IMR-90 (cell line): ENCODE measurements around the gene PRAC2. TPM values are rescaled to one million over a fixed set of nuclear protein-coding genes. Genes with fewer than 3 reads are reported as not detected.

Experiments
- ATAC-seq: fragments of 200-7000 bp; cut with Tn5 transposase; 2 replicates; pipeline ENCODE4 v1.9.1; 2020; ENCODE audit warnings: low read depth, mild to moderate bottlenecking, moderate library complexity
- BruUV-seq: library from RNA; stranded (reverse); fragments of 400-500 nt; replicated peaks from 2 replicates; lab custom pipeline; 2021; lab: Mats Ljungman, UMichigan
- CTCF ChIA-PET: fragments of 300-600 bp; formaldehyde crosslinking; extraction: SDS; loops from one replicate; lab custom pipeline; 2021; ENCODE audit warnings: antibody characterized with exemption; lab: Yijun Ruan, JAX
- POLR2A ChIA-PET: fragments of 300-600 bp; sonication (Branson Sonifier 250); formaldehyde crosslinking; loops from one replicate; lab custom pipeline; 2022; ENCODE audit warnings: antibody characterized with exemption; ENCODE audit not compliant: unreplicated experiment; lab: Charles Lee
- DNase-seq: peaks from one replicate; pipeline ENCODE4 v3.0.0; 2013
- H2AFZ ChIP-seq: replicated peaks from 2 replicates; pipeline ENCODE3; 2013; ENCODE audit warnings: low read length, mild to moderate bottlenecking; ENCODE audit not compliant: poor library complexity
- H2AK5ac ChIP-seq: 2 replicates; pipeline ENCODE4 v1.6.1; 2013; ENCODE audit warnings: low read depth, low read length, inconsistent platforms
- H2AK9ac ChIP-seq: replicated peaks from 2 replicates; pipeline ENCODE3; 2013; ENCODE audit warnings: mild to moderate bottlenecking, low read depth, low read length, moderate library complexity; ENCODE audit not compliant: poor library complexity
- H2BK120ac ChIP-seq: 2 replicates; pipeline ENCODE4 v1.6.1; 2013; ENCODE audit warnings: low read depth, low read length, inconsistent platforms
- H2BK15ac ChIP-seq: 3 replicates; pipeline ENCODE4 v1.6.1; 2013; ENCODE audit warnings: low read depth, low read length, inconsistent platforms
- H2BK20ac ChIP-seq: 2 replicates; pipeline ENCODE4 v1.6.1; 2013; ENCODE audit warnings: low read depth, mild to moderate bottlenecking, inconsistent platforms, low read length, moderate library complexity
- H2BK5ac ChIP-seq: 2 replicates; pipeline ENCODE4 v1.6.1; 2013; ENCODE audit warnings: mild to moderate bottlenecking, low read depth, low read length, inconsistent platforms; ENCODE audit not compliant: poor library complexity, severe bottlenecking
- H3K14ac ChIP-seq: replicated peaks from 2 replicates; pipeline ENCODE4 v1.6.1; 2013; ENCODE audit warnings: low read depth, low read length, inconsistent platforms
- H3K18ac ChIP-seq: 2 replicates; pipeline ENCODE4 v1.6.1; 2013; ENCODE audit warnings: low read depth, low read length, control low read depth
- H3K23ac ChIP-seq: 2 replicates; pipeline ENCODE4 v1.6.1; 2013; ENCODE audit warnings: low read depth, low read length, inconsistent platforms
- H3K27ac ChIP-seq: 2 replicates; pipeline ENCODE4 v1.5.1; 2013; ENCODE audit warnings: mild to moderate bottlenecking, control low read depth, low read length; ENCODE audit not compliant: insufficient read depth
- H3K27me3 ChIP-seq: 2 replicates; pipeline ENCODE4 v1.6.1; 2013; ENCODE audit warnings: low read length; ENCODE audit not compliant: control insufficient read depth, insufficient read depth
- H3K36me3 ChIP-seq: 2 replicates; pipeline ENCODE4 v1.6.1; 2013; ENCODE audit warnings: low read length, mixed read lengths; ENCODE audit not compliant: control insufficient read depth, insufficient read depth
- H3K4ac ChIP-seq: 2 replicates; pipeline ENCODE4 v1.6.1; 2013; ENCODE audit warnings: low read depth, low read length, inconsistent platforms
- H3K4me1 ChIP-seq: 2 replicates; pipeline ENCODE4 v1.6.1; 2013; ENCODE audit warnings: low read length, mixed read lengths; ENCODE audit not compliant: control insufficient read depth, insufficient read depth
- H3K4me2 ChIP-seq: 2 replicates; pipeline ENCODE4 v1.6.1; 2013; ENCODE audit warnings: low read depth, mild to moderate bottlenecking, control low read depth, low read length, moderate library complexity
- H3K4me3 ChIP-seq: 2 replicates; pipeline ENCODE4 v1.5.1; 2013; ENCODE audit warnings: low read depth, mild to moderate bottlenecking, control low read depth, low read length, moderate library complexity; ENCODE audit not compliant: insufficient read depth
- H3K56ac ChIP-seq: 2 replicates; pipeline ENCODE4 v1.6.1; 2013; ENCODE audit warnings: low read length, inconsistent platforms; ENCODE audit not compliant: insufficient read depth; ENCODE audit errors: extremely low read depth
- H3K79me1 ChIP-seq, 2 experiments: 2 replicates each; pipeline ENCODE4 v1.6.1; 2013; ENCODE audit warnings: low read length in 2 of 2, inconsistent platforms in 1 of 2, low read depth in 1 of 2
- H3K9ac ChIP-seq: 2 replicates; pipeline ENCODE4 v1.6.1; 2013; ENCODE audit warnings: low read depth, low read length, control low read depth
- H3K9me1 ChIP-seq: 2 replicates; pipeline ENCODE4 v1.6.1; 2013; ENCODE audit warnings: low read length, inconsistent platforms; ENCODE audit not compliant: insufficient read depth
- H3K9me3 ChIP-seq: 2 replicates; pipeline ENCODE4 v1.6.1; 2013; ENCODE audit warnings: low read length; ENCODE audit not compliant: control insufficient read depth, insufficient read depth
- H4K20me1 ChIP-seq: 2 replicates; pipeline ENCODE4 v1.6.1; 2013; ENCODE audit warnings: low read length, inconsistent platforms; ENCODE audit not compliant: insufficient read depth
- H4K5ac ChIP-seq: 2 replicates; pipeline ENCODE4 v1.6.1; 2013; ENCODE audit warnings: mild to moderate bottlenecking, low read depth, low read length, control low read depth
- H4K8ac ChIP-seq, 2 experiments: 2 replicates each; pipeline ENCODE4 v1.6.1; 2013; ENCODE audit warnings: low read depth in 2 of 2, low read length in 2 of 2, control low read depth in 1 of 2, inconsistent platforms in 1 of 2
- H4K91ac ChIP-seq: 2 replicates; pipeline ENCODE4 v1.6.1; 2013; ENCODE audit warnings: low read depth, low read length, inconsistent platforms; ENCODE audit not compliant: insufficient read depth
- BHLHE40 ChIP-seq: fragments of 150-350 bp; IDR thresholded peaks from 2 replicates; pipeline ENCODE4 v1.6.1; 2016; ENCODE audit warnings: mild to moderate bottlenecking, low read depth, low read length
- CEBPB ChIP-seq: IDR thresholded peaks from 2 replicates; pipeline ENCODE4 v1.6.1; 2012; ENCODE audit warnings: low read depth, low read length, improper control_type of control experiment
- CHD1 ChIP-seq: IDR thresholded peaks from 2 replicates; pipeline ENCODE4 v1.6.1; 2012; ENCODE audit warnings: low read depth, low read length, improper control_type of control experiment
- CTCF ChIP-seq: conservative IDR thresholded peaks from 2 replicates; pipeline ENCODE4 v1.5.1; 2012; ENCODE audit warnings: mild to moderate bottlenecking, low read depth, low read length, improper control_type of control experiment
- FOS ChIP-seq: fragments of 150-350 bp; IDR thresholded peaks from 2 replicates; pipeline ENCODE4 v1.6.1; 2016; ENCODE audit warnings: low read depth, low read length
- MAFK ChIP-seq: IDR thresholded peaks from 2 replicates; pipeline ENCODE4 v1.6.1; 2012; ENCODE audit warnings: low read depth, low read length, improper control_type of control experiment
- MAZ ChIP-seq: IDR thresholded peaks from 2 replicates; pipeline ENCODE4 v1.6.1; 2012; ENCODE audit warnings: low read depth, mild to moderate bottlenecking, low read length, improper control_type of control experiment, moderate library complexity, borderline replicate concordance
- MXI1 ChIP-seq: IDR thresholded peaks from 2 replicates; pipeline ENCODE4 v1.6.1; 2012; ENCODE audit warnings: low read depth, mild to moderate bottlenecking, low read length, moderate library complexity, borderline replicate concordance
- NFE2L2 ChIP-seq: fragments of 150-350 bp; IDR thresholded peaks from 2 replicates; pipeline ENCODE4 v1.6.1; 2016; ENCODE audit warnings: low read depth, mild to moderate bottlenecking, low read length
- POLR2A ChIP-seq: IDR thresholded peaks from 2 replicates; pipeline ENCODE4 v1.6.1; 2012; ENCODE audit warnings: mild to moderate bottlenecking, low read depth, low read length
- RAD21 ChIP-seq: IDR thresholded peaks from 2 replicates; pipeline ENCODE4 v1.6.1; 2012; ENCODE audit warnings: low read length, improper control_type of control experiment
- RCOR1 ChIP-seq: IDR thresholded peaks from 2 replicates; pipeline ENCODE4 v1.6.1; 2012; ENCODE audit warnings: mild to moderate bottlenecking, low read length, improper control_type of control experiment; ENCODE audit not compliant: insufficient replicate concordance
- RFX5 ChIP-seq: IDR thresholded peaks from 2 replicates; pipeline ENCODE4 v1.8.0; 2012; ENCODE audit warnings: low read depth, mild to moderate bottlenecking, low read length, moderate library complexity
- USF2 ChIP-seq: fragments of 150-350 bp; IDR thresholded peaks from 2 replicates; pipeline ENCODE4 v1.6.1; 2017; ENCODE audit warnings: mild to moderate bottlenecking, antibody characterized with exemption, low read length, low read depth
- WGBS, 2 experiments: methylation state at CpG; one replicate each; pipeline versions ENCODE4 v1.1.5 to v1.1.7; 2013; ENCODE audit warnings: missing lambda C conversion rate in 2 of 2; ENCODE audit not compliant: insufficient read length in 1 of 2; ENCODE audit errors: extremely low coverage in 2 of 2; 5-methylcytosine and 5-hydroxymethylcytosine counted together
- dilution Hi-C: fragments of 300-500 bp; cut with HindIII; formaldehyde crosslinking; loops from one replicate; pipeline ENCODE4 v1.14.3; 2018; ENCODE audit warnings: low sequenced_read_pairs; ENCODE audit not compliant: unreplicated experiment
- in situ Hi-C: fragments of 300-500 bp; cut with MboI; formaldehyde crosslinking; loops from 3 replicates; pipeline ENCODE4 v1.14.3; 2019; ENCODE audit warnings: low sequenced_read_pairs, inconsistent platforms, mixed read lengths
- intact Hi-C: fragments of 100-400 bp; cut with micrococcal nuclease; formaldehyde crosslinking; loops from 2 replicates; pipeline ENCODE4 v1.10.0; 2022
- polyA plus RNA-seq, 3 experiments: library from polyadenylated mRNA; depleted of rRNA; stranded (reverse); fragments of >200 nt; gene quantifications; 2 replicates each; pipeline ENCODE4 v1.2.3, GENCODE V29; 2012; ENCODE audit warnings: low replicate concordance in 1 of 3
- total RNA-seq: library from RNA; depleted of rRNA; stranded (reverse); fragments of >200 nt; gene quantifications from 2 replicates; pipeline ENCODE4 v1.2.3, GENCODE V29; 2012
- TF ChIP-seq, protein P1 (sequence below): fragments of 150-350 bp; IDR thresholded peaks from 2 replicates; pipeline ENCODE4 v1.6.1; 2016; ENCODE audit warnings: low read depth, mild to moderate bottlenecking, low read length, moderate library complexity, borderline replicate concordance

The PRAC2 gene
- total and polyA plus RNA-seq, 2 of the 4 experiments (the other 2 are of a cell fraction): not detected

GRCh38 chr17:48752399-48753288 lies 29.7 kb downstream of the PRAC2 start:
- Histone ChIP-seq H3K4me2 (no peak overlapping the region), H2AK9ac (no peak overlapping the region), H3K4me3 (no peak overlapping the region), H3K18ac (no peak overlapping the region), H3K4me1 (no peaks in the 10 kb centered on the region), H2AFZ (peak overlapping the region; percentile 5), H3K27me3 (peaks cover 95% of the 10 kb centered on the region), H3K36me3 (no peaks in the 10 kb centered on the region), H4K91ac (no peak overlapping the region), H3K56ac (no peak overlapping the region), H3K79me1 (no peaks in the 10 kb centered on the region), H2BK20ac (no peak overlapping the region), H2BK15ac (no peak overlapping the region), H3K9me3 (peaks cover 11% of the 10 kb centered on the region), H4K8ac (no peak overlapping the region), H3K27ac (no peak overlapping the region), H2BK5ac (no peak overlapping the region), H3K9me1 (peaks cover 6% of the 10 kb centered on the region; the same call in 1 of the 2 replicates), H3K23ac (peak overlapping the region; percentile 77; the same call in 1 of the 2 replicates), H2BK120ac (no peak overlapping the region), H3K9ac (no peak overlapping the region), H2AK5ac (no peak overlapping the region), H4K5ac (no peak overlapping the region), H3K14ac (no peak overlapping the region), H4K20me1 (peaks cover 23% of the 10 kb centered on the region; the same call in 1 of the 2 replicates), H3K4ac (no peak overlapping the region)
- no TSS peak for BruUV-seq
- POLR2A ChIA-PET: no interaction called here
- CTCF ChIA-PET: no interaction called here
- DNase-seq: no peak
- in situ Hi-C loops (loop anchor here (25.0 kb wide), 1 partner anchor 365 kb away; no protein-coding TSS in a partner anchor), intact Hi-C loops (no loop called here), dilution Hi-C loops (no loop called here)
- WGBS, 2 experiments: 13% methylated on average over 15 of the region's 43 CpGs; no CpG with 5 or more reads in 1 of the 2 experiments
- no peak for ATAC-seq
- TF ChIP-seq NFE2L2: no peak
- TF ChIP-seq USF2: no peak
- TF ChIP-seq RFX5: no peak
- TF ChIP-seq FOS: no peak
- no peak for TF ChIP-seq CTCF
- no peak for TF ChIP-seq CHD1
- no peak for TF ChIP-seq RCOR1
- no peak for TF ChIP-seq CEBPB
- TF ChIP-seq MAFK: no peak
- TF ChIP-seq, protein P1, sequence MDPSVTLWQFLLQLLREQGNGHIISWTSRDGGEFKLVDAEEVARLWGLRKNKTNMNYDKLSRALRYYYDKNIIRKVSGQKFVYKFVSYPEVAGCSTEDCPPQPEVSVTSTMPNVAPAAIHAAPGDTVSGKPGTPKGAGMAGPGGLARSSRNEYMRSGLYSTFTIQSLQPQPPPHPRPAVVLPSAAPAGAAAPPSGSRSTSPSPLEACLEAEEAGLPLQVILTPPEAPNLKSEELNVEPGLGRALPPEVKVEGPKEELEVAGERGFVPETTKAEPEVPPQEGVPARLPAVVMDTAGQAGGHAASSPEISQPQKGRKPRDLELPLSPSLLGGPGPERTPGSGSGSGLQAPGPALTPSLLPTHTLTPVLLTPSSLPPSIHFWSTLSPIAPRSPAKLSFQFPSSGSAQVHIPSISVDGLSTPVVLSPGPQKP: no peak
- TF ChIP-seq POLR2A: no peak
- TF ChIP-seq BHLHE40: no peak
- no peak for TF ChIP-seq MXI1
- no peak for TF ChIP-seq MAZ
- no peak for TF ChIP-seq RAD21
